CD14-positive monocyte (primary cell): ENCODE data around the gene GALNT1. TPM values are rescaled to one million over a fixed set of nuclear protein-coding genes. Genes with fewer than 3 reads are reported as not detected.

ENCODE experiments used
- DNase-seq, 3 donors: peaks; one replicate each; pipeline ENCODE4 v3.0.0-alpha.2; 2011 to 2022
- H2AFZ ChIP-seq: 2 replicates; pipeline ENCODE4 v1.6.0; 2012; ENCODE audit warnings: mild to moderate bottlenecking, low read depth, low read length, inconsistent platforms; ENCODE audit not compliant: insufficient read depth, poor library complexity, severe bottlenecking
- H3K27ac ChIP-seq, 2 donors: 1 replicate in 1 of 2; 2 replicates in 1 of 2; pipeline ENCODE4 v1.5.1; 2012 to 2013; ENCODE audit warnings: low read length in 2 of 2, control low read depth in 1 of 2, inconsistent platforms in 1 of 2, low read depth in 1 of 2, mild to moderate bottlenecking in 1 of 2
- H3K27me3 ChIP-seq, 2 donors: one replicate each; pipeline versions ENCODE4 v1.6.0 to v1.6.1; 2011 to 2013; ENCODE audit warnings: low read length in 2 of 2; ENCODE audit not compliant: control insufficient read depth in 2 of 2, insufficient read depth in 2 of 2
- H3K36me3 ChIP-seq, 2 donors: replicated peaks in 1 of 2; 1 replicate in 1 of 2; 2 replicates in 1 of 2; pipeline versions ENCODE4 v1.5.1 to v1.6.1; 2012 to 2013; ENCODE audit warnings: low read length in 2 of 2, control low read depth in 1 of 2, inconsistent platforms in 1 of 2, mild to moderate bottlenecking in 1 of 2; ENCODE audit not compliant: insufficient read depth in 2 of 2, control insufficient read depth in 1 of 2
- H3K4me1 ChIP-seq, 2 donors: 1 replicate in 1 of 2; 2 replicates in 1 of 2; pipeline versions ENCODE4 v1.5.1 to v1.6.1; 2012 to 2013; ENCODE audit warnings: low read length in 2 of 2, control low read depth in 1 of 2, inconsistent platforms in 1 of 2, mild to moderate bottlenecking in 1 of 2, moderate library complexity in 1 of 2; ENCODE audit not compliant: insufficient read depth in 2 of 2, control insufficient read depth in 1 of 2
- H3K4me2 ChIP-seq: replicated peaks from 2 replicates; pipeline ENCODE3; 2012; ENCODE audit warnings: low read length, moderate library complexity, mild to moderate bottlenecking; ENCODE audit not compliant: poor library complexity, severe bottlenecking; ENCODE audit errors: extremely low read depth
- H3K4me3 ChIP-seq, 3 experiments: fragments of 200-600 bp in 1 of 3; sonication (generic) in 1 of 3; replicated peaks in 1 of 3; 1 replicate in 2 of 3; 2 replicates in 1 of 3; pipeline ENCODE4 v1.5.1; 2011 to 2013; ENCODE audit warnings: low read length in 3 of 3, mild to moderate bottlenecking in 3 of 3, control low read depth in 2 of 3, low read depth in 2 of 3, inconsistent platforms in 1 of 3, moderate library complexity in 1 of 3
- H3K79me2 ChIP-seq: 2 replicates; pipeline ENCODE4 v1.6.0; 2012; ENCODE audit warnings: mild to moderate bottlenecking, control low read depth, inconsistent platforms, low read length, moderate library complexity; ENCODE audit not compliant: insufficient read depth
- H3K9ac ChIP-seq: 2 replicates; pipeline ENCODE4 v1.6.0; 2017; ENCODE audit warnings: low read length, mild to moderate bottlenecking; ENCODE audit not compliant: insufficient read depth, poor library complexity, severe bottlenecking
- H3K9me3 ChIP-seq, 2 donors: replicated peaks in 1 of 2; 1 replicate in 1 of 2; 2 replicates in 1 of 2; pipeline versions ENCODE4 v1.5.1 to v1.6.1; 2012 to 2013; ENCODE audit warnings: low read length in 2 of 2, control low read depth in 1 of 2; ENCODE audit not compliant: control insufficient read depth in 1 of 2, insufficient read depth in 1 of 2
- H4K20me1 ChIP-seq: 2 replicates; pipeline ENCODE4 v1.6.0; 2012; ENCODE audit warnings: mild to moderate bottlenecking, low read length, control low read depth, moderate library complexity; ENCODE audit not compliant: insufficient read depth
- H3K27ac Mint-ChIP-seq, 7 donors: one replicate each; pipeline ENCODE4 v1.8.0; 2020; ENCODE audit warnings: mild to moderate bottlenecking in 7 of 7, mixed read lengths in 7 of 7, moderate library complexity in 6 of 7, inconsistent platforms in 2 of 7
- H3K27me3 Mint-ChIP-seq, 3 donors: one replicate each; pipeline ENCODE4 v1.8.0; 2021 to 2022; ENCODE audit warnings: low read depth in 3 of 3, mild to moderate bottlenecking in 3 of 3, mixed read lengths in 3 of 3, moderate library complexity in 3 of 3, inconsistent platforms in 1 of 3
- H3K36me3 Mint-ChIP-seq, 2 donors: one replicate each; pipeline ENCODE4 v1.8.0; 2020; ENCODE audit warnings: mixed read lengths in 2 of 2, inconsistent platforms in 1 of 2, mild to moderate bottlenecking in 1 of 2
- H3K4me1 Mint-ChIP-seq: one replicate; pipeline ENCODE4 v1.8.0; 2020; ENCODE audit warnings: mild to moderate bottlenecking, mixed read lengths
- H3K4me3 Mint-ChIP-seq, 2 donors: one replicate each; pipeline ENCODE4 v1.8.0; 2020; ENCODE audit warnings: mild to moderate bottlenecking in 2 of 2, mixed read lengths in 2 of 2, moderate library complexity in 1 of 2
- H3K9me3 Mint-ChIP-seq, 7 donors: one replicate each; pipeline ENCODE4 v1.8.0; 2020 to 2022; ENCODE audit warnings: mixed read lengths in 7 of 7, mild to moderate bottlenecking in 6 of 7, moderate library complexity in 6 of 7, inconsistent platforms in 2 of 7
- WGBS: methylation state at CpG from one replicate; pipeline ENCODE4 v1.1.5; 2013; ENCODE audit warnings: missing lambda C conversion rate; ENCODE audit not compliant: insufficient coverage; 5-methylcytosine and 5-hydroxymethylcytosine counted together
- intact Hi-C, 2 donors: fragments of 100-400 bp; cut with micrococcal nuclease; formaldehyde crosslinking; loops; one replicate each; pipeline versions ENCODE4 v1.15.0 to v1.15.1; 2023
- polyA plus RNA-seq, 3 donors: library from polyadenylated mRNA; depleted of rRNA in 1 of 3; unstranded in 2 of 3; stranded (reverse) in 1 of 3; fragments of 300-500 nt in 2 of 3; fragments of >200 nt in 1 of 3; fragmentation: Illumina TruSeq in 2 of 3; gene quantifications; 1 replicate in 2 of 3; 2 replicates in 1 of 3; pipeline ENCODE4 v1.2.3, GENCODE V29; 2012 to 2021
- TF ChIP-seq, protein P1 (sequence below): fragments of 200-600 bp; IDR thresholded peaks from one replicate; pipeline ENCODE4 v1.8.0; 2022; ENCODE audit warnings: antibody characterized with exemption, mild to moderate bottlenecking

Gene GALNT1
- polyA plus RNA-seq, 3 donors: 16.8 to 58.5 (median 22.9) TPM

DNA sequence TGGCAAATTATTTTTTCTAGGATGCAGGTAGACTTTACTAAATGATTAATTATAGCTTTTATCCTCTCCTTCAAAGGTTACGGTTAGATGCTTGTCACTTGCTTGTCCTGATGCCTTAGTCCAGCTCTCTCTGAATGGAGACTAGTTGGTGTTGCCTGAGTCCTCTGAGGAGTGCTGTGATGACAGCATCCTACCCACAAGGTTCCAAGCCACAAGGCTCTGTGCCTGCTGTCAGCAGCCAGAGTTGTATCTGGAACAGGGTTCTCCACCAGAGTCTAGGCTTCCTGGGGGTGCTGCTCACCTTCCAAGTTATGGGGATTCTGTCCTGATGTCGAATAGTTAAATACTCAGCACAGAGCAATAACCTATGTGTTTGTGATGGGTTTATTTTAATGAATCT lies 125.7 kb downstream of the GALNT1 start:
- peaks cover 46 to 47% of the 10 kb centered on the region in 2 donors for H3K36me3 Mint-ChIP-seq
- intact Hi-C loops: no loop called here
- H3K4me1 ChIP-seq: peaks cover 0 to 9% of the 10 kb centered on the region in 2 donors
- no peaks in the 10 kb centered on the region for H3K27me3 Mint-ChIP-seq
- no peaks in the 10 kb centered on the region for H4K20me1 ChIP-seq
- H3K4me2 ChIP-seq: no peak overlapping the region
- no peak overlapping the region for H2AFZ ChIP-seq
- H3K27me3 ChIP-seq: no peaks in the 10 kb centered on the region
- peak overlapping the region in 1 of 7 donors; percentile 46 for H3K27ac Mint-ChIP-seq
- no peak for DNase-seq
- peaks cover 0 to 2% (median 0%) of the 10 kb centered on the region in 7 donors for H3K9me3 Mint-ChIP-seq
- TF ChIP-seq, protein P1, sequence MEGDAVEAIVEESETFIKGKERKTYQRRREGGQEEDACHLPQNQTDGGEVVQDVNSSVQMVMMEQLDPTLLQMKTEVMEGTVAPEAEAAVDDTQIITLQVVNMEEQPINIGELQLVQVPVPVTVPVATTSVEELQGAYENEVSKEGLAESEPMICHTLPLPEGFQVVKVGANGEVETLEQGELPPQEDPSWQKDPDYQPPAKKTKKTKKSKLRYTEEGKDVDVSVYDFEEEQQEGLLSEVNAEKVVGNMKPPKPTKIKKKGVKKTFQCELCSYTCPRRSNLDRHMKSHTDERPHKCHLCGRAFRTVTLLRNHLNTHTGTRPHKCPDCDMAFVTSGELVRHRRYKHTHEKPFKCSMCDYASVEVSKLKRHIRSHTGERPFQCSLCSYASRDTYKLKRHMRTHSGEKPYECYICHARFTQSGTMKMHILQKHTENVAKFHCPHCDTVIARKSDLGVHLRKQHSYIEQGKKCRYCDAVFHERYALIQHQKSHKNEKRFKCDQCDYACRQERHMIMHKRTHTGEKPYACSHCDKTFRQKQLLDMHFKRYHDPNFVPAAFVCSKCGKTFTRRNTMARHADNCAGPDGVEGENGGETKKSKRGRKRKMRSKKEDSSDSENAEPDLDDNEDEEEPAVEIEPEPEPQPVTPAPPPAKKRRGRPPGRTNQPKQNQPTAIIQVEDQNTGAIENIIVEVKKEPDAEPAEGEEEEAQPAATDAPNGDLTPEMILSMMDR: no peak
- H3K79me2 ChIP-seq: no peaks in the 10 kb centered on the region
- no peak overlapping the region for H3K4me3 ChIP-seq
- no CpG with 5 or more reads among the region's 2 CpGs for WGBS
- peaks cover 14 to 77% of the 10 kb centered on the region in 2 donors for H3K36me3 ChIP-seq
- no peak overlapping the region for H3K9ac ChIP-seq
- H3K9me3 ChIP-seq: no peaks in the 10 kb centered on the region
- H3K27ac ChIP-seq: no peak overlapping the region
- H3K4me1 Mint-ChIP-seq: peaks cover 12% of the 10 kb centered on the region
- no peak overlapping the region for H3K4me3 Mint-ChIP-seq

- no peak for DNase-seq
- intact Hi-C loops: no loop called here
Measured at GRCh38 chr18:35707674-35708073, 126.1 kb downstream of the GALNT1 start.

More at GRCh38 chr18:35707674-35708073, 126.1 kb downstream of the GALNT1 start:
- Histone ChIP-seq H3K4me2 (no peak overlapping the region), H3K27me3 (no peaks in the 10 kb centered on the region), H2AFZ (no peak overlapping the region), H3K27ac (no peak overlapping the region), H4K20me1 (no peaks in the 10 kb centered on the region), H3K79me2 (no peaks in the 10 kb centered on the region), H3K4me1 (peaks cover 0 to 9% of the 10 kb centered on the region in 2 donors), H3K36me3 (peaks cover 14 to 82% of the 10 kb centered on the region in 2 donors), H3K4me3 (no peak overlapping the region), H3K9me3 (no peaks in the 10 kb centered on the region), H3K9ac (no peak overlapping the region)
- TF ChIP-seq, protein P1: no peak
- peaks cover 50 to 51% of the 10 kb centered on the region in 2 donors for H3K36me3 Mint-ChIP-seq
- no peak overlapping the region for H3K27ac Mint-ChIP-seq
- peaks cover 12% of the 10 kb centered on the region for H3K4me1 Mint-ChIP-seq
- no peaks in the 10 kb centered on the region for H3K27me3 Mint-ChIP-seq
- peaks cover 0 to 2% (median 0%) of the 10 kb centered on the region in 7 donors for H3K9me3 Mint-ChIP-seq
- WGBS: 94% methylated on average over 2 of the region's 6 CpGs
- H3K4me3 Mint-ChIP-seq: no peak overlapping the region
